Lower leg skin (tissue), 4 donors: Measurements from ENCODE around the gene MAPK4. TPM values are rescaled to one million over a fixed set of nuclear protein-coding genes. Genes with fewer than 3 reads are reported as not detected.

Experiments
- DNase-seq, 2 donors: peaks; one replicate each; pipeline ENCODE4 v3.0.0-alpha.2; 2019; ENCODE audit warnings: low spot score in 2 of 2
- H3K4me3 ChIP-seq: fragments of 200-600 bp; sonication (generic); 2 replicates; pipeline ENCODE4 v1.5.1; 2017; ENCODE audit warnings: mild to moderate bottlenecking, low read depth; ENCODE audit not compliant: poor library complexity, severe bottlenecking
- POLR2A ChIP-seq, 2 donors: fragments of 450-650 bp; IDR thresholded peaks; one replicate each; pipeline ENCODE4 v1.6.1; 2016 to 2017; ENCODE audit warnings: antibody characterized with exemption in 2 of 2, mild to moderate bottlenecking in 1 of 2, moderate library complexity in 1 of 2
- WGBS, 2 donors: methylation state at CpG; one replicate each; pipeline ENCODE4 v1.1.5; 2018; 5-methylcytosine and 5-hydroxymethylcytosine counted together
- intact Hi-C: fragments of 100-400 bp; cut with DNase I; formaldehyde crosslinking; loops from one replicate; pipeline ENCODE4 v1.15.0; 2023; ENCODE audit warnings: low total_unique reads
- total RNA-seq, 4 donors: library from RNA; depleted of rRNA; stranded (reverse); fragments of >200 nt; gene quantifications; one replicate each; pipeline ENCODE4 v1.1.0, GENCODE V29; 2016
- TF ChIP-seq, protein P1 (sequence below), 3 donors: fragments of 450-650 bp; IDR thresholded peaks; one replicate each; pipeline ENCODE4 v1.5.1; 2016; ENCODE audit warnings: antibody characterized with exemption in 3 of 3, mild to moderate bottlenecking in 3 of 3, moderate library complexity in 2 of 3

MAPK4 gene
- total RNA-seq, 4 donors from 2014 or later = 0.46 to 5.3 (median 2.5) TPM

DNA sequence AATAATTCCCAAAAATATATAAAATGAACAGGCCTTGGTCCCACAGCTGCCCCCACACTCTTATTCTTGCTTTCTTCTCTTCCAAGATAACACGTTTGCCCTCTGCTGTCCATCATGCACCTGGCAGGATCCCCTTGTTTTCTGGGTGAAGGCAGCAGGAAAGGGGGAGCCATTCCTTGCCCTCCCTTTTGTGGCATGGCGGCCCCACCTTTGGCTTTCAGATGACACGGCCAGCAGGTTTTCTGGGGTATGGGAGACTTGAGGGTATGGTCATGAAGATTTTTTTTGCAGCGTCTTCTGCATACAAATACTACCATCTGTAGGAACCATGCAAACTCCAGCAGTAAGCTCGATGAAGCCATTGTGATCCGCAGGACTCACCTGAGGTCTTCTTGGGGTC is 118.8 kb downstream of the MAPK4 start:
- no peak for TF ChIP-seq POLR2A (IDR thresholded peaks at IDR 0.05)
- TF ChIP-seq, protein P1, sequence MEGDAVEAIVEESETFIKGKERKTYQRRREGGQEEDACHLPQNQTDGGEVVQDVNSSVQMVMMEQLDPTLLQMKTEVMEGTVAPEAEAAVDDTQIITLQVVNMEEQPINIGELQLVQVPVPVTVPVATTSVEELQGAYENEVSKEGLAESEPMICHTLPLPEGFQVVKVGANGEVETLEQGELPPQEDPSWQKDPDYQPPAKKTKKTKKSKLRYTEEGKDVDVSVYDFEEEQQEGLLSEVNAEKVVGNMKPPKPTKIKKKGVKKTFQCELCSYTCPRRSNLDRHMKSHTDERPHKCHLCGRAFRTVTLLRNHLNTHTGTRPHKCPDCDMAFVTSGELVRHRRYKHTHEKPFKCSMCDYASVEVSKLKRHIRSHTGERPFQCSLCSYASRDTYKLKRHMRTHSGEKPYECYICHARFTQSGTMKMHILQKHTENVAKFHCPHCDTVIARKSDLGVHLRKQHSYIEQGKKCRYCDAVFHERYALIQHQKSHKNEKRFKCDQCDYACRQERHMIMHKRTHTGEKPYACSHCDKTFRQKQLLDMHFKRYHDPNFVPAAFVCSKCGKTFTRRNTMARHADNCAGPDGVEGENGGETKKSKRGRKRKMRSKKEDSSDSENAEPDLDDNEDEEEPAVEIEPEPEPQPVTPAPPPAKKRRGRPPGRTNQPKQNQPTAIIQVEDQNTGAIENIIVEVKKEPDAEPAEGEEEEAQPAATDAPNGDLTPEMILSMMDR (IDR thresholded peaks at IDR 0.05) = no peak
- intact Hi-C loops = no loop called here
- H3K4me3 ChIP-seq = no peak overlapping the region
- no peak for DNase-seq
- whole genome bisulfite sequencing, 2 donors = 93 to 95% methylated on average over 6 of the region's 6 CpGs

DNA sequence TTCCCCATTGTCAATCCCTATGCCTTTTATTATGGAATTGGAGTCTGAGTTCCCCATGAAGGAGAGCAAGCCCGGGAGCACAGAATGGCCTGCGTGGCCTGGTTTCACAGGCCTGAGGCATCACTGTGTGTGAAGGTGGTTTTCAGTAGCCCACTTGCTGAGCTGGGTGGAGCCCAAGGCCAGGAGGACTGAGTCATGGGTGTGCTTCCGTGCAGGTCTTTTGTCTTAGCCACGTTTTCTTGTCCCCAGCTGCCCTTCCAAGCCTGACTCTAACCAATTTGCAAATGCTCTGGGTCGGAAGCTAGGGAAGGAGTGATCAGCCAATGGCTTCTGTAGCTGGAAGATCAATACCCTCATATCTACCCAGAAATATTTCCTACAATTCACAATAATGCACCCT is 119.2 kb downstream of the MAPK4 start:
- no peak overlapping the region for H3K4me3 ChIP-seq
- intact Hi-C loops = no loop called here
- WGBS, 2 donors = 78 to 84% methylated on average over 5 of the region's 5 CpGs
- TF ChIP-seq POLR2A (IDR thresholded peaks at IDR 0.05) = no peak
- DNase-seq = no peak

DNA sequence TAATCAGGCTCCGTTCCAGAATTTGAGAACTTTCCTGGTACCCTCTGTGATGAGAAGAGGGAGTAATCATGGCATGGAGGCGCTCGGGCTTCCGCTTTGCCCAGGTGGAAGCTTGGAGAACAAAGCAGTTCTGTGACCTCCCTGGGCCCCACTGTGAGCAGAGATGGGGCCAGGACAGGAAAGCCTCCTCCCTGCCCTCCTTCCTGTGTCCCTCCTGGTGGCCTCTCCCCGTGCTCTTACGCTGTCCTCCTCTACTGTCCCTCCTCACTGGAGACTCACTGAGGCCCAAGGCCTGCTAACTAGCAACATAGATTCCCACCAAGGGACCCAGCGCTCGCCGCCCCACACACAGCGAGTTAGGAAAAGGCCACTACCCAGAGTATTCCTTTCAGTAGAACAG is 119.8 kb downstream of the MAPK4 start:
- TF ChIP-seq, protein P1 (IDR thresholded peaks at IDR 0.05) = no peak
- no peak overlapping the region for H3K4me3 ChIP-seq
- DNase-seq = no peak
- WGBS, 2 donors = 80 to 85% methylated on average over 10 of the region's 10 CpGs
- intact Hi-C loops = no loop called here

DNA sequence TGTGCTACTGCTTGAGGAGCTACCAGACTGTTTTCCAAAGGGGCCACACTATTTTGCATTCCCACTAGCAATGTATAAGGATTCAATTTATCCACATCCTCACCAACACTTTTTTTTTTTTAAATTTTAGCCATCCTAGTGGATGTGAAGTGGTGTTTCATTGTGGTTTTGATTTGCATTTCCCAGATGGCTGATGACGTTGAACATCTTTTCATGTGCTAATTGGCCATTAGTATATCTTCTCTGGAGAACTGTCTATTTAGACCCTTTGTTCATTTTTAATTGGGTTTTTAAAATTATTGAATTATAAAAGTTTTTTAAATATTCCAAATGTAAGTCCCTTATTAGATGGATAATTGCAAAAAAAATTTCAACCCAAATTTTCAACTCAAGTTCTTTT is 121.1 kb downstream of the MAPK4 start:
- no peak for DNase-seq
- WGBS, 2 donors = 50 to 54% methylated on average over 1 of the region's 1 CpG
- intact Hi-C loops = no loop called here

DNA sequence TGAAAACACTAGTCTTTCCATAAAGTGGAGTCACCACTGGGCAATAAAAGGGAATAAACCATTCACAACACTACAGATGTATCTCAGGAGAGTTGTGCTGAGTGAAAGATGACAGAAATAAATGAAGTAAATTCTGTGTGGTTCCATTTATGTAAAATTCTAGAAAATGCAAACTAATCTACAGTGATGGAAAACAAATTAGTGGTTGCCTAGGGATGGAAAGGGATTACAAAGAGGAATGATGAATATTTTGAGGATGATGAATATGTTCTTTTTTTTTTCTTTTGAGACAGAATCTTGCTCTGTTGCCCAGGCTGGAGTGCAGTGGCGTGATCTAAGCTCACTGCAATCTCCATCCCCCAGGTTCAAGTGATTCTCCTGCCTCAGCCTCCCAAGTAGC is 123.0 kb downstream of the MAPK4 start:
- intact Hi-C loops = no loop called here
- no peak overlapping the region for H3K4me3 ChIP-seq
- TF ChIP-seq, protein P1 (IDR thresholded peaks at IDR 0.05) = no peak
- no peak for TF ChIP-seq POLR2A (IDR thresholded peaks at IDR 0.05)
- DNase-seq = no peak
- 76 to 80% methylated on average over 1 of the region's 1 CpG for WGBS, 2 donors

More for the DNA sequence above, 121.1 kb downstream of the MAPK4 start:
- H3K4me3 ChIP-seq = no peak overlapping the region
- TF ChIP-seq, protein P1 (IDR thresholded peaks at IDR 0.05) = no peak
- TF ChIP-seq POLR2A (IDR thresholded peaks at IDR 0.05) = no peak

DNA sequence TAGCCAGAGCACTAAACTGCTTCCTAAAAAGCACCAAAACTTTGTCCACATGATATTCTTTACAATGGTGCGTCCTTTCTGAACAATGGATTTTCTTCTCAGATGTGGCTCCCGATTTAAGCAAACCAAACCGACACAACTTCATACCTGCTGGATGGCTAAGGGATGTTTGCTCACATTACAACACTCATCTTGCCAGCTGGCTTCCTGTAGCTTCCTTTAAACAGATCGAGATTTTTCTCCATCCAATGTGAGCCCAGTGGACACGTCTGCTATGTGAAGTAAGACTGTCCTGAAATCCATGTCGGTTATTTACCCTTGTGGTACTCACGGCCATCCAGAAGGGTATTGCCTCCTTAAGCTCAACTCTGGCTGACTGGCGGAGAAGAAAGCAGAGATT is 126.5 kb downstream of the MAPK4 start:
- WGBS, 2 donors = 80 to 81% methylated on average over 8 of the region's 8 CpGs
- intact Hi-C loops = no loop called here
- DNase-seq = no peak
- H3K4me3 ChIP-seq = no peak overlapping the region
- TF ChIP-seq, protein P1 (IDR thresholded peaks at IDR 0.05) = no peak
- no peak for TF ChIP-seq POLR2A (IDR thresholded peaks at IDR 0.05)
